H1 (cell line): ENCODE data around the gene PDE4D. TPM values are rescaled to one million over a fixed set of nuclear protein-coding genes. Genes with fewer than 3 reads are reported as not detected.

Experiments
- CHD1 ChIP-seq: IDR thresholded peaks from 2 replicates; pipeline ENCODE4 v1.6.1; 2012; ENCODE audit warnings: low read depth, low read length, improper control_type of control experiment
- E2F6 ChIP-seq: IDR thresholded peaks from 2 replicates; pipeline ENCODE4 v1.6.1; 2012; ENCODE audit warnings: inconsistent platforms
- JUN ChIP-seq: IDR thresholded peaks from 2 replicates; pipeline ENCODE4 v1.6.1; 2011; ENCODE audit warnings: low read depth, mild to moderate bottlenecking, improper control_type of control experiment, low read length
- KDM1A ChIP-seq: fragments of 200-600, 300-600 bp; sonication (generic); IDR thresholded peaks from 2 replicates; pipeline ENCODE4 v1.7.1; 2016; ENCODE audit warnings: mild to moderate bottlenecking, low read length, borderline replicate concordance
- KDM5A ChIP-seq: fragments of 200-600 bp; IDR thresholded peaks from 2 replicates; pipeline ENCODE4 v1.7.1; 2012; ENCODE audit warnings: mild to moderate bottlenecking, low read length, inconsistent platforms, mixed read lengths
- TBP ChIP-seq: IDR thresholded peaks from 2 replicates; pipeline ENCODE4 v1.6.1; 2011; ENCODE audit warnings: low read depth, low read length, improper control_type of control experiment
- ZNF274 ChIP-seq: IDR thresholded peaks from 2 replicates; pipeline ENCODE4 v1.7.0; 2012; ENCODE audit warnings: low read length, borderline replicate concordance; ENCODE audit errors: extremely low read depth
- polyA plus RNA-seq, 7 experiments: library from polyadenylated mRNA; depleted of rRNA in 3 of 7; stranded (reverse) in 5 of 7; unstranded in 2 of 7; fragments of >200 nt in 5 of 7; fragments of 200-250 nt in 2 of 7; gene quantifications; 1 replicate in 5 of 7; 2 replicates in 1 of 7; 4 replicates in 1 of 7; pipeline versions ENCODE4 v1.2.1 to v1.2.3, GENCODE V29; 2011 to 2013; ENCODE audit warnings: missing spikeins in 2 of 7, mixed read lengths in 2 of 7
- total RNA-seq: library from RNA; stranded (reverse); fragmentation: NEBNext Ultra II Directional; extraction: Animal tissue kit (Norgen Biotek cat#: 25700); gene quantifications from 2 replicates; pipeline ENCODE4 v1.2.1, GENCODE V29; 2021
- TF ChIP-seq, protein P1 (sequence below): fragments of 300-600 bp; sonication (generic); IDR thresholded peaks from 2 replicates; pipeline ENCODE4 v1.7.1; 2012; ENCODE audit warnings: low read length, moderate library complexity, mild to moderate bottlenecking, inconsistent platforms; ENCODE audit not compliant: insufficient replicate concordance

The PDE4D gene
- total and polyA plus RNA-seq, 2 of the 8 experiments (the other 6 are each of a cell fraction or from before 2014, with no cell fraction given): 2.3 to 3.7 TPM

DNA sequence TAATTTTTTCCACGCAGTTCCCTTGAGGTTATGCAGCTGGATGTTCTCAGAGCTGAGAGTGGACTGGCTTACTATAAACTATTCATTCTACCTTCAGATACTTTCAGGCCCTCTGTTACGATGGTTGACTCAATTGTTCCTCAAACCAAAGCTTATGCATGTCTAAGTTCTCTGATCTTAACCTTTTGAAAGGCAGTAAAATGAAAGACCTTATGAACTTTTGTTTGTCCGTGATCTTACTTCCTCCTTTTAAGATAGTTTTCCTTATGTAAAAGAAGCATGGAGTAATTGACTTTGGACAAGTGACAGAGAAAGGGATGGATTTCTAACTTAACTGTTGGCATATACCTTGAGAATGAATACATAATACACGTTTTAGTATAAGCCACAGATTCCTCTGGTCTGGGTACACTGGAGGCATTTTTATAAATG lies 575.7 kb downstream of the PDE4D start (continued):
- TF ChIP-seq, protein P1, sequence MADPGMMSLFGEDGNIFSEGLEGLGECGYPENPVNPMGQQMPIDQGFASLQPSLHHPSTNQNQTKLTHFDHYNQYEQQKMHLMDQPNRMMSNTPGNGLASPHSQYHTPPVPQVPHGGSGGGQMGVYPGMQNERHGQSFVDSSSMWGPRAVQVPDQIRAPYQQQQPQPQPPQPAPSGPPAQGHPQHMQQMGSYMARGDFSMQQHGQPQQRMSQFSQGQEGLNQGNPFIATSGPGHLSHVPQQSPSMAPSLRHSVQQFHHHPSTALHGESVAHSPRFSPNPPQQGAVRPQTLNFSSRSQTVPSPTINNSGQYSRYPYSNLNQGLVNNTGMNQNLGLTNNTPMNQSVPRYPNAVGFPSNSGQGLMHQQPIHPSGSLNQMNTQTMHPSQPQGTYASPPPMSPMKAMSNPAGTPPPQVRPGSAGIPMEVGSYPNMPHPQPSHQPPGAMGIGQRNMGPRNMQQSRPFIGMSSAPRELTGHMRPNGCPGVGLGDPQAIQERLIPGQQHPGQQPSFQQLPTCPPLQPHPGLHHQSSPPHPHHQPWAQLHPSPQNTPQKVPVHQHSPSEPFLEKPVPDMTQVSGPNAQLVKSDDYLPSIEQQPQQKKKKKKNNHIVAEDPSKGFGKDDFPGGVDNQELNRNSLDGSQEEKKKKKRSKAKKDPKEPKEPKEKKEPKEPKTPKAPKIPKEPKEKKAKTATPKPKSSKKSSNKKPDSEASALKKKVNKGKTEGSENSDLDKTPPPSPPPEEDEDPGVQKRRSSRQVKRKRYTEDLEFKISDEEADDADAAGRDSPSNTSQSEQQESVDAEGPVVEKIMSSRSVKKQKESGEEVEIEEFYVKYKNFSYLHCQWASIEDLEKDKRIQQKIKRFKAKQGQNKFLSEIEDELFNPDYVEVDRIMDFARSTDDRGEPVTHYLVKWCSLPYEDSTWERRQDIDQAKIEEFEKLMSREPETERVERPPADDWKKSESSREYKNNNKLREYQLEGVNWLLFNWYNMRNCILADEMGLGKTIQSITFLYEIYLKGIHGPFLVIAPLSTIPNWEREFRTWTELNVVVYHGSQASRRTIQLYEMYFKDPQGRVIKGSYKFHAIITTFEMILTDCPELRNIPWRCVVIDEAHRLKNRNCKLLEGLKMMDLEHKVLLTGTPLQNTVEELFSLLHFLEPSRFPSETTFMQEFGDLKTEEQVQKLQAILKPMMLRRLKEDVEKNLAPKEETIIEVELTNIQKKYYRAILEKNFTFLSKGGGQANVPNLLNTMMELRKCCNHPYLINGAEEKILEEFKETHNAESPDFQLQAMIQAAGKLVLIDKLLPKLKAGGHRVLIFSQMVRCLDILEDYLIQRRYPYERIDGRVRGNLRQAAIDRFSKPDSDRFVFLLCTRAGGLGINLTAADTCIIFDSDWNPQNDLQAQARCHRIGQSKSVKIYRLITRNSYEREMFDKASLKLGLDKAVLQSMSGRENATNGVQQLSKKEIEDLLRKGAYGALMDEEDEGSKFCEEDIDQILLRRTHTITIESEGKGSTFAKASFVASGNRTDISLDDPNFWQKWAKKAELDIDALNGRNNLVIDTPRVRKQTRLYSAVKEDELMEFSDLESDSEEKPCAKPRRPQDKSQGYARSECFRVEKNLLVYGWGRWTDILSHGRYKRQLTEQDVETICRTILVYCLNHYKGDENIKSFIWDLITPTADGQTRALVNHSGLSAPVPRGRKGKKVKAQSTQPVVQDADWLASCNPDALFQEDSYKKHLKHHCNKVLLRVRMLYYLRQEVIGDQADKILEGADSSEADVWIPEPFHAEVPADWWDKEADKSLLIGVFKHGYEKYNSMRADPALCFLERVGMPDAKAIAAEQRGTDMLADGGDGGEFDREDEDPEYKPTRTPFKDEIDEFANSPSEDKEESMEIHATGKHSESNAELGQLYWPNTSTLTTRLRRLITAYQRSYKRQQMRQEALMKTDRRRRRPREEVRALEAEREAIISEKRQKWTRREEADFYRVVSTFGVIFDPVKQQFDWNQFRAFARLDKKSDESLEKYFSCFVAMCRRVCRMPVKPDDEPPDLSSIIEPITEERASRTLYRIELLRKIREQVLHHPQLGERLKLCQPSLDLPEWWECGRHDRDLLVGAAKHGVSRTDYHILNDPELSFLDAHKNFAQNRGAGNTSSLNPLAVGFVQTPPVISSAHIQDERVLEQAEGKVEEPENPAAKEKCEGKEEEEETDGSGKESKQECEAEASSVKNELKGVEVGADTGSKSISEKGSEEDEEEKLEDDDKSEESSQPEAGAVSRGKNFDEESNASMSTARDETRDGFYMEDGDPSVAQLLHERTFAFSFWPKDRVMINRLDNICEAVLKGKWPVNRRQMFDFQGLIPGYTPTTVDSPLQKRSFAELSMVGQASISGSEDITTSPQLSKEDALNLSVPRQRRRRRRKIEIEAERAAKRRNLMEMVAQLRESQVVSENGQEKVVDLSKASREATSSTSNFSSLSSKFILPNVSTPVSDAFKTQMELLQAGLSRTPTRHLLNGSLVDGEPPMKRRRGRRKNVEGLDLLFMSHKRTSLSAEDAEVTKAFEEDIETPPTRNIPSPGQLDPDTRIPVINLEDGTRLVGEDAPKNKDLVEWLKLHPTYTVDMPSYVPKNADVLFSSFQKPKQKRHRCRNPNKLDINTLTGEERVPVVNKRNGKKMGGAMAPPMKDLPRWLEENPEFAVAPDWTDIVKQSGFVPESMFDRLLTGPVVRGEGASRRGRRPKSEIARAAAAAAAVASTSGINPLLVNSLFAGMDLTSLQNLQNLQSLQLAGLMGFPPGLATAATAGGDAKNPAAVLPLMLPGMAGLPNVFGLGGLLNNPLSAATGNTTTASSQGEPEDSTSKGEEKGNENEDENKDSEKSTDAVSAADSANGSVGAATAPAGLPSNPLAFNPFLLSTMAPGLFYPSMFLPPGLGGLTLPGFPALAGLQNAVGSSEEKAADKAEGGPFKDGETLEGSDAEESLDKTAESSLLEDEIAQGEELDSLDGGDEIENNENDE: no peak
- TF ChIP-seq JUN (no peak), KDM1A (no peak), TBP (no peak), E2F6 (no peak), KDM5A (no peak), ZNF274 (no peak), CHD1 (no peak)
